ENCODE measurements around the gene CERS2.

The CERS2 gene

GRCh38 chr1:150974580-150975478 is at the start of gene CERS2:
Gene CERS2, minus strand, starts transcription at chr1:150974835. Its CDS starts 5,745 bp downstream, at chr1:150969090.
- DNase-seq (ENCODE audit: low spot score): peak; percentile 75

- DNase-seq (ENCODE audit: low spot score): no peak
Measured at GRCh38 chr1:151013518-151013917, 38.9 kb upstream of the CERS2 start.

DNA sequence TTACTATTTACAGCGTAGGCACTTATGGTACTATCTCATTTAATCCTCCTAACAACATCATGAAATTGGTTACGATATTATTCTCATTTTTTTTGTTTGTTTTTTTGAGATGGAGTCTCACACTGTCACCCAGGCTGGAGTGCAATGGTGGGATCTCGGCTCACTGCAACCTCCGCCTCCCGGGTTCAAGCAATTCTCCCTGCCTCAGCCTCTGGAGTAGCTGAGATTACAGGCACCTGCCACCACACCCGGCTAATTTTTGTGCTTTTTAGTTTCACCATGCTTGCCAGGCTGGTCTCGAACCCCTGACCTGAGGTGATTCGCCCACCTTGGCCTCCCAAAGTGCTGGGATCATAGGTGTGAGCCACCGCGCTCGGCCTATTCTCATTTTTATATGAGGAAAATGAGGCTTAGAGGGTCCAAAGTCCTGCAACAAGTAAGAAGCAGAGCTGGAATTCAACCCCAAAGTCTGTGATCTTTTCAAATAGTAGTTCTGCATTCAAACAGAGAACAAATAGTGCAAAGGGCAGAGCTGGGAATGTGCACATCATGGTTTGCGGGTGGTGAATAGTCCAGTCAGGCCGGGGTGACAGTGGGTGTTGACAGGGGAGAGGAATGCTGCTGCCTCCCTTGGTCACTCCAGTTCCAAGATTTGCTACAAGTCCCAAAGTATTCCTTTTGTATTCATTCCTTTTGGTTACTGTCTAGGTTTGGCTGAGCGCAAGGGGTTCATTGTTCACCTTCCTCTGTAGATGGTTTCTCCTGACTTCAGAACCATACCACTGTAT is 38.2 kb upstream of the CERS2 start:
- no peak for DNase-seq (ENCODE audit: low spot score)

- DNase-seq (ENCODE audit: low spot score): peak; percentile 59
Measured at GRCh38 chr1:151011154-151011850, 36.7 kb upstream of the CERS2 start.

DNA sequence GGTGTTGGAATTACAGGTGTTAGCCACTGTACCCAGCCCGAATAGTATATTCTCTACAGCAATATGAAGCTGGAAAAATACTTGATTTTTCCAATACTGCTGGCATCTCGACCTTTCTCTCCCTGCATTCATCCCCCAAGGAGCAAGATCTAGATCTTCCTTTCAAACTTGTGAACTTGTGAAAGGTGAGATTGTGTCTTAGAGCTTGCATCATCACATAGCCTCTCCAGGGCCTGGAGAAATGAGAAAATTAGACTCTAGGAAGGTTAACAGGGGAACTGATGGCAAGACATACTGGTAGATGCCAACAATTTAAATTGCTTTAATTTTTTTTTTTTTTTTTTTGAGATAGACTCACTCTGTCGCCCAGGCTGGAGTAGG is 35.7 kb upstream of the CERS2 start:
- DNase-seq (ENCODE audit: low spot score): no peak

DNA sequence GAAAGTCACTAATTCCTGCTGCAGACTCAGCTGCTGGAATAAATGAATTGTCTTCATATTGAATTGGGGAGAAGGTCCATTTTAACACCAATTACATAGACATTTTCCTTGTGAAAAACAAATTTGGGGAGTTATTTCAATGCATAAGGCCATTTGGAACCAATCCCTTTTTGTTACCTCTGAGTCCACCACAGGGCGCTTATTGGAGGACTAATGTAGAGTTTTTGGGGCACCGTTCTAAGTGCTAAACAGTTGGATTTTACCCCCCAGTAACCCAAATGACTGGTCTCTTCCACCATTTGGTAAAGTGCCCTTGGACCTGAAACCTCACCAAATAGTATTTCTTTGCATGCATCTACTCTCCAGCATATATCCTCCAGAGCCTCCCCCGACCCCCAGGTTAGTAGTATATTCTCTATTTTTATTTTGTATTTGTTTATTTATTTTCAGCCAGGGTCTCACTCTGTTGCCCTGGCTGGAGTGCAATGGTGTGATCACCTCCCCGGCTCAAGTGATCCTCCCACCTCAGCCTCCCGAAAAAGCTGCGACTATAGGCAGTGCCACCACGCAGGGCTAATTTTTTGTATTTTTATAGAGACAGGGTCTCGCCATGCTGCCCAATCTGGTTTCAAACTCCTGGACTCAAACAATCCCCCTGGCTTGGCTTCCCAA is 35.2 kb upstream of the CERS2 start:
- DNase-seq (ENCODE audit: low spot score): no peak

DNA sequence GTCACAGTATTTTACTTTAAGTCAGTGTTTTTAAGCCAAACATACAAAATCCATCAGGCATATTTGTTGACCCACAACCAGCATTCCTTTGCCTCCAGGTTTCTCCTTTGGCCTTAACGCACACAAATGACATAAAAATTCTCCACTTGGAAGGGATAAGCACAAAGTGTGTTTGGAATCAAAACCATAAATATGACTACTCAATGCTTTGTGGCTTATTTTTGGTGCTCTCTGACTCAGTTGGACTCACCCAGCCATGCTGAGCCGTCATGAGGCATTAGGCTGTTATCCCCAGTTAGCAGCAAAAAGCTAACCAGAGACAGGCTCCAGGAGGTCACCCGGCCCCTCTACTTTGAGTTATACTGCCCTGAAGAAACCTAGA is 34.6 kb upstream of the CERS2 start:
- DNase-seq (ENCODE audit: low spot score): no peak

DNA sequence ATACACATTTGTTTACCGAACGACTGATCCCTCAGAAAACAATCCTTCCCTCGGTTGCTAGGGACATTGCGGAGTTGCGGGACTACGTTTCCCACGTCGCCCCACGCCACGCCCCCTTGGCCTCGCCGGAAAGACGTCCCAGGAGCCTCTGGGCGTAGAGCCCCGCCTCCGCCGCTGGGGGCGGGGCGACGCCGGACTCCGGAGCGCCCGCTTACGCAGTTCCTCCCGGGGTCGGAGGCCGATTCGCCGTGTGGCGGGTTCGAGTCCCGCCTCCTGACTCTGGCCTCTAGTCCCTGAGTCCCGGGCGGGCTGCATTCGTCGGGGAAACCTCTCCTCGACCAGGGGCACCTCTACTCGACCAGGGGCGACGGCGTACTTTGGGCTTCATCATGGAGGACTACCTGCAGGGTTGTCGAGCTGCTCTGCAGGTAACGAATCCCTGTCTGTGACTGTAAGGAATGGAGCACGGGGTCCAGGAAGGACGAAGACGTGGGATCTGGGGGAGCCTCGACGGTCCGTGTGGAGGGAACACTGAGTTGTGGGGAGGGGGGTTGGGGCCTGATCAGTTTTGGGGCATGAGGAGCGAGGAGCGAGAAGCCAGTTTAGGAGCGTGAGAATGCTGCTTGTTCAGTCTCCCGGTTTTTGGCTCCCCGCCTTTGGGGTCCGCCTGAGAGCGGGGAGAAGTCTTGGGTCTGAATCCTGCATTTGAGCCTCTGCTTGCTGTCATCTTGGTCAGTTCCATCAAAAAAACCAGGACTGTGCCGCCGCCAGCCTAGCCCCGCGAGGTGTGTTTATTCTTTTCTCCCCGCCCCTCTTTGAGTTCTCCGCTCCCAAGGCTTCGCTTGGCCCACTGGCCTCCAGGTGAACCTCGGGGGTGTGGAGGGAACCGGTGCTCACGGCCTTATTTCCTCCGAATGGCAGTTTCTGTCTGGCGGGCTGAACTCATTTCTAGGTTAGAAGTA is 33.9 kb upstream of the CERS2 start, which contains the start of gene PRUNE1:
PRUNE1 (plus strand) TSS at position 206 of the 962 bp plus-strand sequence; CDS start at position 390, 184 bp downstream.
- peak; percentile 100 for DNase-seq (ENCODE audit: low spot score)

GRCh38 chr1:151007853-151008243 is 33.2 kb upstream of the CERS2 start:
- no peak for DNase-seq (ENCODE audit: low spot score)

DNA sequence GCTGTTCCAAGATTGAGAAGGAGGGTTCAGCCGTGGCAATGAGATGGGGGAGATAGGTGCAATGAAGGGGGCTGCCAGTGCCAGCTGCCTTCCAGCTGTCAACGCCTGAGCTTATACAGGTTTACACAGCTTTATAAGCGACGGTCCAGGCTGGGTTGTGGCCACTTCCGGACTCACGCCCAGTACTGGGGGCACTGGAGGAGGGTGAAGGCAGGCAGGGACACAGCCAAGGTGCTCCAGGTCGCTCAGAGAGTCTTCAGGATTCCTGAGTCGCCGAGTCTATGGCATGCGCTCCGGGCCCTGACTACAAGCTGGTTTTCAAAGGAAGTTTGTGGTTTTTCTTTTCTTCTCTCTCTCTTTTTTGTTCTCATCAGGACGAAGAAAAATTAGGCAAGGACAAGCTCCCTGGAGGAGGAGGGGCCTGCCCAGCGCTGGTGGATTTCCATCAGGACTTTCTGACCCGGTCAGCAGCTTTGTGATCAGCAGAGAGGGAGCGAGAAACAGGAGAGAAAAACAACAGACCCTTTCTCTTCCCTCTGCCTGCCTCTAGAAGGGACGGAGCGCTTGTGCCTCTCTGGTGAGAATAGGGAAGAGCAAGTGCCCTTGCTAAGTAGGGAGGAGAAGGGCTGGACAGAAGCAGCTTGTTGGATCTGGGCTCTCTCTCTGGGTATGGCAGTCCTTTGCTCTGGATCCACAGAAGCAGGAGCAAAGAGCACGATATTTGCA is 31.9 kb upstream of the CERS2 start, which contains the start of gene MINDY1:
MINDY1 (minus strand) TSS at position 576 of the 726 bp plus-strand sequence. CDS start 4,285 bp downstream, outside the sequence.
- DNase-seq (ENCODE audit: low spot score): peak; percentile 99

DNA sequence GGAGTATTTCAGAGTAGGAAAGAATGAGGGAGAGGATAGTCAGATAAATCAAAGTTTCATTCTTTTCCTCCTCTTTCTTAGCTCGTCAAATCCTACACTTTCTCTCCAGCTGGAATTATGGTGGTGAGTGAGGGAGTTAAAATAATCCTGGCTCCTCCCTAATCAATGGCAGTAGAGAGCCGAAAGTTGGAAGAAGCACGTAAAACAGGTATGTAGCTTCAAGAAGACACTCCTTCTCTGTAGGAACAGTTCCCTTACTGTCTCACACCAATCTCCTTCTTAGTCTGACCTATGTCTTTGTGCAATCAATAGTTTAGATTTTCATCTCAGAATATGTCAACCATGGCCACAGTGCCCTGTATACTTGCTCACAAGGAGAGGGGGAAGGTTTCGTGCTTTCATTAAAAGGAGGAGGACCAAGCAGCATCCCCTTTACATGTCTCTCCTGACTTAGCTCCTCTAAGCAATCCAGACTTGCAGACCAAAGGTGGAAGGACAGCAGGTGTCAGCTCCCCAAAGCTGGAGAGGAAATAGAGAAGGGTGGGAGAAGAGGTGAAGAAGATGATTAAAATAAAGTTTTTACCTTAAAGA is 31.2 kb upstream of the CERS2 start:
- DNase-seq (ENCODE audit: low spot score): no peak

GRCh38 chr1:151003180-151003579 is 28.5 kb upstream of the CERS2 start:
- no peak for DNase-seq (ENCODE audit: low spot score)

GRCh38 chr1:151002611-151003010 is 28.0 kb upstream of the CERS2 start:
- DNase-seq (ENCODE audit: low spot score): no peak

DNA sequence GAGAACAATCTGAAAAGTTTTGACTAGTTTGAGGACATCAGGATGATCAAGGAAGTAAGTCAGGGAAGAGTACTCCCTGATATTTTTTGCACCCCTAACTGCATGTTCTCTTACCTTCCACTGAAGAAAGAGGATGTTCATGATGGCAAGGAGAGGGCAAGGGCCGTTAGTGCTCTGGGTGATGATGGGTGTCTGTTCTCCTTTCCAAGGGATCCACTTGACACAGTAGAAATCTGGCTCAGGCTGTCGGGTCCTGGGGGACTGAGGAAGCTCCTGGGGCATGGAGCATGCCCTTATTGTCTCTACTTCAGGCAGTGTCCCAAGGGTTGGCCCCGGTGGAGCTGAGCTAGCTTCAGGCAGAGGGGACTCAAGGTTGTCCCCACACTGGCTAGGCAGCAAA is 27.4 kb upstream of the CERS2 start:
- no peak for DNase-seq (ENCODE audit: low spot score)

DNA sequence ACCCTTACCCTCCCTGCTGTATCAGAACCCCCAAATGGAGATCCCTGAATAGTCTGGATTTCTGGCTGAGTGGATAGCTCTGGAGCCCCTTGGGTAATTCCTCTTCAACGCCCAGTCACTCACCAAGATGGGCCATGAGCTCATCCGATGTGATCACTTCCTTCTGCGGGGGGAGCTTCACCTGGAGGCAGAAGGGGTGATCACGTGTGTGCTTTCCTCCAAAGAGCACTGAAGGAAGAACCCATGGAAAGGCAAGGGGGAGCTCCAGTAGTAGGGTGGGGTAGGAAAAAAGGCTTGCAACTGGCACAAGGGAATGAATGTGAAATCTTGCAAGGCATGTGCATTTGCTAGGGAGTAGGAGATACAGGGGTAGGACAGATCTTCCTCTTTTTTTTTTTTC is 27.0 kb upstream of the CERS2 start:
- DNase-seq (ENCODE audit: low spot score): no peak

- no peak for DNase-seq (ENCODE audit: low spot score)
Measured at GRCh38 chr1:151000408-151000807, 25.8 kb upstream of the CERS2 start.

DNA sequence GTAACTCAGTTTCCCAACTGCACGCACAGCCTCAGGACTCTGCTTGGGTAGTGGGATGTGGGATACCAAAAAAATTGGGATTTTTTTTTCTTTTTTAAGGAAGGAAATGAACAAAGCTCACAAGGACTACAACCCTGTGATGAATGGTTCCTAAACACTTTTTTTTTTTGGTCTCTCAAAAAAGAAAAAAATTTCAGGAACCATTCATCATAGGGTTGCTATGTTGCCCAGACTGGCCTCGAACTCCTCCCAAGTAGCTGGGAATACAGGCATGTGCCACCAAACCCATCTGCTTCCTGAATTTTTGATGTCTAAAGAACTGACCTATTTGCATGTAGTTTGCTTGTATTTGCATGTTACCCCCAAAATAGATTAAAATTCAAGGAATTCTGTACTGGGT is 25.3 kb upstream of the CERS2 start:
- DNase-seq (ENCODE audit: low spot score): no peak

DNA sequence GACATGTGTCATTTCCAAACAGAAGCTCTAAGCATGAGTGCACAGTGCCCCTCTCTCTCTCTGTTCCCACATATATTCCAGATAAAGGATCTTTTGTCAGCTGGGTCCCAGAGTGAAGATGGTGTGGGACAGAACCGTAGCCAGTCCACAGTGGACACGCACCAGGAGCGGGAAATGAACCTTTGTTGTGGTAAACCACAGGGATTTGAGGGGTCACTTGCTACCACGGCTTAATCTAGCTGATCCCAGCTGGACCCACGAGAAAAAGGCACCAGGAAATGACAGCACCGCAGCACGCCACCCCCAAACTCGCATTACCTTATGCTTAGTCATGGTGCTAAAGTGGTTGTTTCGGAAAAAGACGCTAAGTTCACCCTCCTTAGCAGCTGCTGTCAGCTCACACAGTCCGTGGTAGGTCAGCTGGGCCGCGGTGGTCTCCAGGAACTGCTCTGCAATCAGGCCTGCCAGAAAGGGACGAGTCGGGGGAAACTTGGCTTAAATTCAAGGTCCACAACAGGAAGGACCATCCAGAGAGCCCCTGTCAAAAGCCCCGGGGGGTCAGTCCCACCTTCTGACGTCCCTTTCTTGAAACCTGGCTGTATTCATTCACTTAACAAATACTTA is 24.5 kb upstream of the CERS2 start:
- no peak for DNase-seq (ENCODE audit: low spot score)

DNA sequence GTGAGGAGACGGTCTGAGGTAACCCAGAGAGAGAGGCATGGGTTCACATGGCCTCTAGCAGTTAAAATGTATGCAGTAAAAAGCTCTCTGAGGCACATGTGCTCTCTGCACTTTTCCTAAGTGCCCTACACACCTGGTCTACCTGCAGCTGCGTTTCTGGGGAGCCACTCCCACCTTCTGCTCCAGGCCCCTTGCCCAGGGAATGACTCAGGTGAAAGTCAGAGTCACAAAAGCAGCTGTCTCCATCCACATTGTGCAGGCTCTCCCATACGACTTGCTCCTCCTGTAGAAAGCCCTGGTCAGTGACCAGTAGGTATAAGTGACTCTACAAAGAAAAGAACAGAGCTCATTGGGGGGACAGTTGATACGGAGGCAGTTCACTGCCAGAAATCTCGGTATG is 23.3 kb upstream of the CERS2 start:
- no peak for DNase-seq (ENCODE audit: low spot score)
